ENCODE results near the gene ZDHHC18. TPM values are rescaled to one million over a fixed set of nuclear protein-coding genes. Genes with fewer than 3 reads are reported as not detected.
A peak's percentile ranks its signal among the peaks of the same experiment; 100 is the strongest.

Gene ZDHHC18
- total and polyA plus RNA-seq, 2 experiments from 2014 or later = 1.3 to 11.6 TPM

GRCh38 chr1:26853156-26853555 is 26.7 kb downstream of the ZDHHC18 start:
- 8 to 10% methylated on average over 3 of the region's 3 CpGs for WGBS, 2 experiments (ENCODE audit: low coverage in 1 of 2, low lambda C conversion rate in 2 of 2, missing lambda C conversion rate in 2 of 2)
- H3K4me1 ChIP-seq (ENCODE audit: insufficient read depth) = peaks cover 18% of the 10 kb centered on the region
- peak overlapping the region; percentile 45 for H3K27ac ChIP-seq
- H3K9me2 ChIP-seq (ENCODE audit: insufficient read depth) = no peaks in the 10 kb centered on the region
- peak; percentile 90 for DNase-seq
- H3K4me3 ChIP-seq = no peak overlapping the region
- H3F3A ChIP-seq (ENCODE audit: insufficient read depth) = peaks cover 17% of the 10 kb centered on the region
- in situ Hi-C loops (cut with MboI) = no loop called here
- H4K20me1 ChIP-seq (ENCODE audit: insufficient read depth) = no peaks in the 10 kb centered on the region
- peak overlapping the region; percentile 38; the same call in 1 of the 2 replicates for H3K9ac ChIP-seq
- H3K79me2 ChIP-seq (ENCODE audit: insufficient read depth) = no peaks in the 10 kb centered on the region
- TF ChIP-seq EZH2phosphoT487 (IDR thresholded peaks at IDR 0.05; ENCODE audit: insufficient read depth, low read depth) (no peak), EZH2 (IDR thresholded peaks at IDR 0.05; ENCODE audit: insufficient read depth, poor library complexity, severe bottlenecking) (no peak)
- no peak overlapping the region for H2AFZ ChIP-seq
- peaks cover 3% of the 10 kb centered on the region; the same call in 1 of the 2 replicates for H3K36me3 ChIP-seq (ENCODE audit: low read depth)
- no peaks in the 10 kb centered on the region for H3K9me3 ChIP-seq (ENCODE audit: low read depth)
- H3K4me2 ChIP-seq (ENCODE audit: unreplicated experiment) = no peak overlapping the region
- H3K27me3 ChIP-seq (replicated peaks; ENCODE audit: insufficient read depth) = no peaks in the 10 kb centered on the region

GRCh38 chr1:26853600-26853999 is 27.1 kb downstream of the ZDHHC18 start:
- DNase-seq = no peak
- Histone ChIP-seq H3K36me3 (ENCODE audit: low read depth) (peaks cover 3% of the 10 kb centered on the region; the same call in 1 of the 2 replicates), H3K27me3 (replicated peaks; ENCODE audit: insufficient read depth) (no peaks in the 10 kb centered on the region), H3K9me3 (ENCODE audit: low read depth) (no peaks in the 10 kb centered on the region), H3F3A (ENCODE audit: insufficient read depth) (peaks cover 15% of the 10 kb centered on the region), H3K79me2 (ENCODE audit: insufficient read depth) (no peaks in the 10 kb centered on the region), H3K4me1 (ENCODE audit: insufficient read depth) (peaks cover 13% of the 10 kb centered on the region), H3K4me2 (ENCODE audit: unreplicated experiment) (no peak overlapping the region), H3K9ac (peak overlapping the region; percentile 38; the same call in 1 of the 2 replicates), H2AFZ (no peak overlapping the region), H4K20me1 (ENCODE audit: insufficient read depth) (no peaks in the 10 kb centered on the region), H3K4me3 (no peak overlapping the region), H3K27ac (peak overlapping the region; percentile 45), H3K9me2 (ENCODE audit: insufficient read depth) (no peaks in the 10 kb centered on the region)
- WGBS, 2 experiments (ENCODE audit: low coverage in 1 of 2, low lambda C conversion rate in 2 of 2, missing lambda C conversion rate in 2 of 2) = 98% methylated on average over 10 of the region's 10 CpGs
- in situ Hi-C loops (cut with MboI) = no loop called here
- TF ChIP-seq EZH2 (IDR thresholded peaks at IDR 0.05; ENCODE audit: insufficient read depth, poor library complexity, severe bottlenecking) (no peak), EZH2phosphoT487 (IDR thresholded peaks at IDR 0.05; ENCODE audit: insufficient read depth, low read depth) (no peak)

- Histone ChIP-seq H4K20me1 (ENCODE audit: insufficient read depth) (no peaks in the 10 kb centered on the region), H3K27ac (no peak overlapping the region), H2AFZ (no peak overlapping the region)
Observed at GRCh38 chr1:26854906-26855305, 28.4 kb downstream of the ZDHHC18 start.

GRCh38 chr1:26855636-26856035 is 29.1 kb downstream of the ZDHHC18 start:
- Histone ChIP-seq H3K4me3 (no peak overlapping the region), H3K4me1 (ENCODE audit: insufficient read depth) (0 out of 2 replicates have a peak, but pooled peaks cover 3% of the 10 kb centered on the region), H3K27me3 (replicated peaks; ENCODE audit: insufficient read depth) (no peaks in the 10 kb centered on the region), H3K9me3 (ENCODE audit: low read depth) (no peaks in the 10 kb centered on the region), H4K20me1 (ENCODE audit: insufficient read depth) (no peaks in the 10 kb centered on the region), H3K9me2 (ENCODE audit: insufficient read depth) (no peaks in the 10 kb centered on the region), H3K79me2 (ENCODE audit: insufficient read depth) (no peaks in the 10 kb centered on the region), H3K36me3 (ENCODE audit: low read depth) (peaks cover 3% of the 10 kb centered on the region; the same call in 1 of the 2 replicates), H3K27ac (no peak overlapping the region), H3F3A (ENCODE audit: insufficient read depth) (peaks cover 5% of the 10 kb centered on the region; the same call in 1 of the 2 replicates), H3K9ac (no peak overlapping the region), H2AFZ (no peak overlapping the region), H3K4me2 (ENCODE audit: unreplicated experiment) (no peak overlapping the region)
- no peak for TF ChIP-seq EZH2phosphoT487 (IDR thresholded peaks at IDR 0.05; ENCODE audit: insufficient read depth, low read depth)
- TF ChIP-seq EZH2 (IDR thresholded peaks at IDR 0.05; ENCODE audit: insufficient read depth, poor library complexity, severe bottlenecking) = no peak
- in situ Hi-C loops (cut with MboI) = no loop called here
- 79 to 80% methylated on average over 4 of the region's 4 CpGs for WGBS, 2 experiments (ENCODE audit: low coverage in 1 of 2, low lambda C conversion rate in 2 of 2, missing lambda C conversion rate in 2 of 2)
- no peak for DNase-seq

More at GRCh38 chr1:26854906-26855305, 28.4 kb downstream of the ZDHHC18 start:
- Histone ChIP-seq H3K4me3 (no peak overlapping the region), H3F3A (ENCODE audit: insufficient read depth) (peaks cover 6% of the 10 kb centered on the region; the same call in 1 of the 2 replicates), H3K4me2 (ENCODE audit: unreplicated experiment) (no peak overlapping the region), H3K9me2 (ENCODE audit: insufficient read depth) (no peaks in the 10 kb centered on the region), H3K4me1 (ENCODE audit: insufficient read depth) (0 out of 2 replicates have a peak, but pooled peaks cover 3% of the 10 kb centered on the region), H3K9me3 (ENCODE audit: low read depth) (no peaks in the 10 kb centered on the region), H3K79me2 (ENCODE audit: insufficient read depth) (no peaks in the 10 kb centered on the region), H3K27me3 (replicated peaks; ENCODE audit: insufficient read depth) (no peaks in the 10 kb centered on the region), H3K36me3 (ENCODE audit: low read depth) (peaks cover 3% of the 10 kb centered on the region; the same call in 1 of the 2 replicates), H3K9ac (no peak overlapping the region)
- in situ Hi-C loops (cut with MboI) = no loop called here
- no peak for DNase-seq
- 85 to 86% methylated on average over 5 of the region's 5 CpGs for WGBS, 2 experiments (ENCODE audit: low coverage in 1 of 2, low lambda C conversion rate in 2 of 2, missing lambda C conversion rate in 2 of 2)
- TF ChIP-seq EZH2 (IDR thresholded peaks at IDR 0.05; ENCODE audit: insufficient read depth, poor library complexity, severe bottlenecking) (no peak), EZH2phosphoT487 (IDR thresholded peaks at IDR 0.05; ENCODE audit: insufficient read depth, low read depth) (no peak)
